HK-2 (cell line): ENCODE results near the gene UGDH.

ENCODE experiments used
- DNase-seq: peaks from one replicate; pipeline ENCODE4 v3.0.0-alpha.2; 2018; ENCODE audit not compliant: unreplicated experiment

The UGDH gene

GRCh38 chr4:39452860-39453587 is 74.2 kb downstream of the UGDH start:
- no peak for DNase-seq

DNA sequence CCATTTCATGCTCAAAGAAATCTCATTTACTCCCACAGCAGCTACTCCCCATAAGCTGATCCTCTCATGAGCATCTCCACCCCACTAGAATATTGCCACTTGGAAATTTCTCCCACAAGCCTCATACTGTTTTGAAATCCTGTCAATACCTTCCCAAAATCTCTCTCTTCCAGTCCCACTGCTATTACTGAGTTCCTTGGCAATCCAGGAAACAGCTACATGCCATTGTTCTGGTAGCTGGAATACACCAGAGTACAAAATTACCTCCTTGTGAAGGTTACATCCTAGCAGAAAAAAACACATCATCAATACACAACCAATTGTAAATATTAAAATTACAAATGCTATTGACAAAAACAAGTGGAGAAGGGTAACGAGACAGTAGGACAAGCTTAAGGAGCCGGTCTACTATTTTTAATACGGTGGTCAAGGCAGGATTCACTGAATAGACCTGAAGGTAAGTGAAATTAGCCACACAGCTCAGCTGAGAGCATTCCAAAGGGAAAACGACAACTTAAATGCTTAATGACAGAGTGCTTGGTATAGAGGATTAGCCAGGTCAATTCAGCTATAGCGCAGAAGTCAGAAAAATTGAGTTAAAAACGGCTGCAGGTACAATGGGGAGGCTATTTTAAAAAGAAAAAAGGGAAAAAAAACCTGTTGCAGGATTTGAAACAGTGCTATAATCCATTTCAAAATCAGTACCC is 74.9 kb downstream of the UGDH start:
- DNase-seq: no peak

DNA sequence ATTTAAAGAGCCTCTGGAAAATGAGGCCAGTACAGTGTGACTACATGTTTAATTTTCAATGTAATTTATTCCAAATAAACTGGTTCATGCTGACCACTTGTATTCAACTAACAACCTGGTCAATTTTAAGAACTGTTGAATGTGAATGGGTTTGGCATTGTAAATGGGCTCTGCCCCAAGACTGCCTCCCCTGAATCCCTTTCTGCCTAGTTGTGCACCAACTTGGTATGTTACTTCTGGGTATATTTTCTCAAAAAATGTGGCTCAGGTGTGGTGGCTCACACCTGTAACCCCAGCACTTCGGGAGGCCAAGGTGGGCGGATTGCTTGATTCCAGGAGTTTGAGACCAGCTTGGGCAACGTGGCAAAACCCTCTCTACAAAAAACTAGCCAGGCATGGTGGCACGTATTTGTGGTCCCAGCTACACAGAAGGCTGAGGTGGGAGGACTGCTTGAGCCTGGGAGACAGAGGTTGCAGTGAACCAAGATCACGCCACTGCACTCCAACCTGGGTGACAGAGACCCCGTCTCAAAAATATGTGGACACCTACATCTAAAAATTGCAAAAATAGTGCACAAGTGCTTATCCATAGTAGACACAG is 75.7 kb downstream of the UGDH start:
- DNase-seq: peak; percentile 25

- DNase-seq: no peak
These were observed 76.6 kb downstream of the UGDH start for GRCh38 chr4:39450618-39451017.
